OCI-LY7 (cell line): Measurements from ENCODE around the gene C17orf67. TPM values are rescaled to one million over a fixed set of nuclear protein-coding genes. Genes with fewer than 3 reads are reported as not detected.

Source experiments
- BruUV-seq: library from RNA; stranded (reverse); fragments of 400-500 nt; replicated peaks from 2 replicates; lab custom pipeline; 2021; lab: Mats Ljungman, UMichigan
- CTCF ChIA-PET: fragments of 300-600 bp; sonication (Branson Sonifier 250); formaldehyde crosslinking; loops from one replicate; lab custom pipeline; 2022; ENCODE audit warnings: antibody characterized with exemption; ENCODE audit not compliant: unreplicated experiment; lab: Charles Lee
- POLR2A ChIA-PET: fragments of 300-600 bp; sonication (Branson Sonifier 250); formaldehyde crosslinking; loops from one replicate; lab custom pipeline; 2022; ENCODE audit warnings: antibody characterized with exemption; lab: Charles Lee
- DNase-seq: peaks from one replicate; pipeline ENCODE4 v3.0.0-alpha.2; 2015; ENCODE audit warnings: low spot score
- H2AFZ ChIP-seq: fragments of 200-600 bp; sonication (generic), shearing (Covaris generic); 2 replicates; pipeline ENCODE4 v1.6.1; 2014; ENCODE audit warnings: mild to moderate bottlenecking, antibody characterized with exemption, low read length, moderate library complexity
- H3K27ac ChIP-seq: fragments of 200-600 bp; sonication (generic); 2 replicates; pipeline ENCODE4 v1.5.1; 2014; ENCODE audit warnings: mixed run types, low read depth, mild to moderate bottlenecking, moderate library complexity, low read length, inconsistent platforms; ENCODE audit not compliant: poor library complexity, severe bottlenecking
- H3K36me3 ChIP-seq: fragments of 200-600 bp; sonication (generic); 2 replicates; pipeline ENCODE4 v1.6.1; 2014; ENCODE audit warnings: mild to moderate bottlenecking, antibody characterized with exemption, low read length, moderate library complexity, mixed read lengths; ENCODE audit not compliant: insufficient read depth
- H3K4me1 ChIP-seq: fragments of 200-600 bp; sonication (generic); 2 replicates; pipeline ENCODE4 v1.5.1; 2014; ENCODE audit warnings: mild to moderate bottlenecking, low read length; ENCODE audit not compliant: insufficient read depth, poor library complexity, severe bottlenecking
- H3K4me2 ChIP-seq: fragments of 200-600 bp; sonication (generic); 2 replicates; pipeline ENCODE4 v1.6.1; 2014; ENCODE audit warnings: mild to moderate bottlenecking, low read length
- H3K4me3 ChIP-seq: fragments of 200-600 bp; sonication (generic); 2 replicates; pipeline ENCODE4 v1.5.1; 2014; ENCODE audit warnings: mild to moderate bottlenecking, low read depth, low read length; ENCODE audit not compliant: poor library complexity, severe bottlenecking
- H3K79me2 ChIP-seq: fragments of 200-600 bp; sonication (generic); 2 replicates; pipeline ENCODE4 v1.6.1; 2016; ENCODE audit warnings: low read depth, mild to moderate bottlenecking, low read length, moderate library complexity, mixed read lengths; ENCODE audit not compliant: insufficient read depth
- H3K9me2 ChIP-seq: fragments of 200-600 bp; sonication (generic); 2 replicates; pipeline ENCODE4 v1.6.1; 2016; ENCODE audit warnings: mild to moderate bottlenecking, low read length, mixed read lengths; ENCODE audit not compliant: insufficient read depth
- H3K9me3 ChIP-seq: fragments of 200-600 bp; sonication (generic); 2 replicates; pipeline ENCODE4 v1.6.1; 2014; ENCODE audit warnings: mild to moderate bottlenecking, mixed run types, low read length, mixed read lengths
- H4K20me1 ChIP-seq: fragments of 200-600 bp; sonication (generic); 2 replicates; pipeline ENCODE4 v1.6.1; 2014; ENCODE audit warnings: mild to moderate bottlenecking, antibody characterized with exemption, low read length, moderate library complexity, mixed read lengths; ENCODE audit not compliant: insufficient read depth
- CTCF ChIP-seq: fragments of 200-600 bp; sonication (generic); conservative IDR thresholded peaks from 2 replicates; pipeline ENCODE4 v1.5.1; 2014; ENCODE audit warnings: mild to moderate bottlenecking, antibody characterized with exemption, low read length, moderate library complexity, mixed read lengths
- EZH2phosphoT487 ChIP-seq: fragments of 200-600 bp; sonication (generic); IDR thresholded peaks from 2 replicates; pipeline ENCODE4 v1.6.1; 2018; ENCODE audit warnings: low read depth, borderline replicate concordance, mild to moderate bottlenecking, mixed run types, antibody characterized with exemption, low read length, moderate library complexity, mixed read lengths
- intact Hi-C: fragments of 100-400 bp; cut with micrococcal nuclease; formaldehyde crosslinking; loops from one replicate; pipeline ENCODE4 v1.10.0; 2022; ENCODE audit not compliant: unreplicated experiment
- small RNA-seq: library from RNA; depleted of rRNA; stranded (forward); fragments of <200 nt; gene quantifications from one replicate; pipeline ENCODE3, GENCODE V24; 2014
- total RNA-seq, 2 experiments: library from RNA; depleted of rRNA in 1 of 2; stranded (reverse); fragments of >200 nt in 1 of 2; shearing (Covaris generic) in 1 of 2; gene quantifications; 2 replicates each; pipeline ENCODE4 v1.2.3, GENCODE V29; 2014 to 2022

Gene C17orf67
- total RNA-seq, 2 experiments from 2014 or later: 5.2 to 5.4 TPM

- DNase-seq: no peak
- Histone ChIP-seq H3K4me3 (no peak overlapping the region), H4K20me1 (no peaks in the 10 kb centered on the region), H3K27ac (no peak overlapping the region), H3K4me2 (no peak overlapping the region), H2AFZ (no peak overlapping the region), H3K9me3 (no peaks in the 10 kb centered on the region), H3K79me2 (no peaks in the 10 kb centered on the region), H3K4me1 (no peaks in the 10 kb centered on the region), H3K9me2 (no peaks in the 10 kb centered on the region), H3K36me3 (no peaks in the 10 kb centered on the region)
- ChIA-PET POLR2A (no interaction called here), CTCF (no interaction called here)
- intact Hi-C loops: no loop called here
- TF ChIP-seq EZH2phosphoT487 (no peak), CTCF (no peak)
- no TSS peak for BruUV-seq
These were observed 82.5 kb downstream of the C17orf67 start for GRCh38 chr17:56751145-56751738.

DNA sequence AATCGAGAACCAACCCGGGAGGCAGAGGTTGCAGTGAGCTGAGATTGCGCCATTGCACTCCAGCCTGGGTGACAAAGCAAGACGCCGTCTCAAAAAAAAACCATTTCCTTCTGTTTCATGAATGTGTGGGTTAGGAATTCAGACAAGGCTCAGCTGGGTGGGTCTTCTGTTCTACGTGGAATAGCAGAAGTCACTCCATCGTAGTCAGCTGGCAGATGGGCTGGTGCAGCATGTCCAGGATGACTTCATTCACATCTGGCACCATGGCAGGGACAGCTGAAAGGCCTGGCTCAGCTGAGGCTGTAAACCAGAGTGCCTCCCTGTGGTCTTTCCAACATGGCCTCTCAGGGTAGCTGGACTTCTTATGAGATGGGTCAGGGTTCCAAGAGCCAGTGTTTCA, 89.0 kb downstream of the C17orf67 start:
- no peaks in the 10 kb centered on the region for H3K4me1 ChIP-seq
- POLR2A ChIA-PET: no interaction called here
- H3K4me2 ChIP-seq: no peak overlapping the region
- H3K4me3 ChIP-seq: no peak overlapping the region
- intact Hi-C loops: no loop called here
- no peak for DNase-seq
- H3K27ac ChIP-seq: no peak overlapping the region
- no TSS peak for BruUV-seq
- H3K9me2 ChIP-seq: no peaks in the 10 kb centered on the region
- H2AFZ ChIP-seq: no peak overlapping the region
- no peaks in the 10 kb centered on the region for H3K36me3 ChIP-seq
- TF ChIP-seq EZH2phosphoT487 (no peak), CTCF (no peak)
- no peaks in the 10 kb centered on the region for H4K20me1 ChIP-seq
- no peaks in the 10 kb centered on the region for H3K79me2 ChIP-seq
- no peaks in the 10 kb centered on the region for H3K9me3 ChIP-seq
- CTCF ChIA-PET: no interaction called here

GRCh38 chr17:56742601-56743000, 91.1 kb downstream of the C17orf67 start:
- Histone ChIP-seq H3K4me1 (no peaks in the 10 kb centered on the region), H3K36me3 (no peaks in the 10 kb centered on the region), H3K79me2 (no peaks in the 10 kb centered on the region), H2AFZ (no peak overlapping the region), H3K4me3 (no peak overlapping the region), H3K4me2 (no peak overlapping the region), H4K20me1 (no peaks in the 10 kb centered on the region), H3K9me2 (no peaks in the 10 kb centered on the region), H3K27ac (no peak overlapping the region), H3K9me3 (no peaks in the 10 kb centered on the region)
- POLR2A ChIA-PET: no interaction called here
- no TSS peak for BruUV-seq
- CTCF ChIA-PET: no interaction called here
- no peak for DNase-seq
- TF ChIP-seq CTCF (no peak), EZH2phosphoT487 (no peak)
- intact Hi-C loops: no loop called here

Small RNA genes lying within 50 kb of the gene (small RNA-seq; reads per million reads assigned to genes)
- not detected for gene RNU6-1158P

Other genes with a start within 250 kb of the C17orf67 start
- not detected in 2 replicates for gene NOG, start 240.2 kb downstream of the C17orf67 start, total RNA-seq (2014; rRNA removed; shearing (Covaris generic))
- gene NOG, start 240.2 kb downstream of the C17orf67 start, total RNA-seq (2022): not detected in 2 replicates
- gene DGKE, start 231 bp upstream of the C17orf67 start, total RNA-seq (2014; rRNA removed; shearing (Covaris generic)): 6.2 and 8.6 TPM in 2 replicates
- 21.4 and 26.3 TPM in 2 replicates for gene DGKE, start 231 bp upstream of the C17orf67 start, total RNA-seq (2022)
- 5.0 and 7.8 TPM in 2 replicates for gene TRIM25, start 80.1 kb upstream of the C17orf67 start, total RNA-seq (2014; rRNA removed; shearing (Covaris generic))
- gene TRIM25, start 80.1 kb upstream of the C17orf67 start, total RNA-seq (2022): 14.2 and 18.7 TPM in 2 replicates
- 20.5 and 24.8 TPM in 2 replicates for gene COIL, start 127.1 kb upstream of the C17orf67 start, total RNA-seq (2014; rRNA removed; shearing (Covaris generic))
- gene COIL, start 127.1 kb upstream of the C17orf67 start, total RNA-seq (2022): 20.7 and 22.8 TPM in 2 replicates
- 36.5 and 48.2 TPM in 2 replicates for gene SCPEP1, start 144.2 kb upstream of the C17orf67 start, total RNA-seq (2014; rRNA removed; shearing (Covaris generic))
- gene SCPEP1, start 144.2 kb upstream of the C17orf67 start, total RNA-seq (2022): 43.0 and 48.8 TPM in 2 replicates